DMS153 treated with DMSO at 0.1 percent for 48 hours (cell line): ENCODE results near the gene DNAAF8.
A peak's percentile ranks its signal among the peaks of the same experiment; 100 is the strongest.
"Not testable (repeated sequence)": the region's sequence is repeated elsewhere in the genome, so short reads cannot be mapped to it uniquely, and the experiment has no call there.

Experiments
- DNase-seq: peaks from one replicate; lab custom pipeline; 2025; ENCODE audit not compliant: unreplicated experiment; lab: John Stamatoyannopoulos, UW

Gene DNAAF8

GRCh38 chr16:4780235-4780634, 45.9 kb downstream of the DNAAF8 start:
- DNase-seq, result no peak

- DNase-seq, result no peak
Observed at GRCh38 chr16:4783251-4783950, 49.1 kb downstream of the DNAAF8 start.

GRCh38 chr16:4783951-4784336, 49.6 kb downstream of the DNAAF8 start:
- DNase-seq, result no peak

GRCh38 chr16:4784444-4784987, 50.2 kb downstream of the DNAAF8 start:
- not testable (repeated sequence) for DNase-seq

- no peak for DNase-seq
Observed at GRCh38 chr16:4785758-4786433, 51.6 kb downstream of the DNAAF8 start.

- DNase-seq, result no peak
Observed at GRCh38 chr16:4787068-4787467, 52.7 kb downstream of the DNAAF8 start.

- DNase-seq, result no peak
Observed at GRCh38 chr16:4787627-4788482, 53.5 kb downstream of the DNAAF8 start, which contains the start of gene SEPTIN12. Gene SEPTIN12 (minus strand): TSS chr16:4788345. CDS start chr16:4787645, 700 bp downstream.

GRCh38 chr16:4788489-4788889, 54.2 kb downstream of the DNAAF8 start:
- no peak for DNase-seq

- no peak for DNase-seq
Observed at GRCh38 chr16:4788910-4789309, 54.6 kb downstream of the DNAAF8 start.

- DNase-seq, result no peak
Observed at GRCh38 chr16:4790261-4790660, 55.9 kb downstream of the DNAAF8 start.

GRCh38 chr16:4790871-4791270, 56.5 kb downstream of the DNAAF8 start:
- no peak for DNase-seq

- no peak for DNase-seq
Observed at GRCh38 chr16:4792951-4793513, 58.7 kb downstream of the DNAAF8 start.

- peak; percentile 64 for DNase-seq
Observed at GRCh38 chr16:4795181-4795827, 61.0 kb downstream of the DNAAF8 start, which contains the start of gene SMIM22. Gene SMIM22 (plus strand): TSS chr16:4795369. CDS start chr16:4795735, 366 bp downstream.

- DNase-seq, result no peak
Observed at GRCh38 chr16:4795828-4796572, 61.7 kb downstream of the DNAAF8 start.

GRCh38 chr16:4796982-4797804, 62.9 kb downstream of the DNAAF8 start:
- DNase-seq, result no peak

GRCh38 chr16:4797805-4798252, 63.5 kb downstream of the DNAAF8 start:
- no peak for DNase-seq

- DNase-seq, result no peak
Observed at GRCh38 chr16:4798456-4798855, 64.1 kb downstream of the DNAAF8 start.
